GM19438 (cell line): ENCODE measurements around the gene SLC16A7.

ENCODE experiments used
- ATAC-seq: cut with Tn5 transposase; IDR thresholded peaks from one replicate; pipeline ENCODE4 v1.9.1; 2021; ENCODE audit warnings: low read depth; ENCODE audit not compliant: unreplicated experiment

SLC16A7 gene

GRCh38 chr12:59660921-59661597 is 65.2 kb downstream of the SLC16A7 start:
- no peak for ATAC-seq

GRCh38 chr12:59664495-59664894 is 68.7 kb downstream of the SLC16A7 start:
- no peak for ATAC-seq

- ATAC-seq: no peak
Observed at GRCh38 chr12:59665701-59666100, 69.9 kb downstream of the SLC16A7 start.

DNA sequence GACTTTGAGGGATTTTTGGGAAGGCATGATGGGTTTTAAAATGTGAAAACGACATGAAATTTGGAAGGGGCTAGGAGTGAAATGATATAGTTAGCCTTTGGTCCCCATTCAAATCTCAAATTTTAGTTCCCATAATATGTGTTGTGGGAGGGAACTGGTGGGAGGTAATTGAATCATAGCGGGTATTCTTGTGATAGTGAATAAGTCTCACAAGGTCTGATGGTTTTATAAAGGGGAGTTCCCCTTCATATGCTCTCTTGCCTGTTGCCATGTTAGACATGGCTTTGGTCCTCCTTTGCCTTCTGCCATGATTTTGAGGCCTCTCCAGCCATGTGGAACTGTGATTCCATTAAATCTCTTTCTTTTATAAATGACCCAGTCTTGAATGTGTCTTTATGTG is 72.8 kb downstream of the SLC16A7 start:
- no peak for ATAC-seq

GRCh38 chr12:59672273-59672672 is 76.4 kb downstream of the SLC16A7 start:
- ATAC-seq: no peak

- ATAC-seq: no peak
Observed at GRCh38 chr12:59675461-59675860, 79.6 kb downstream of the SLC16A7 start.

GRCh38 chr12:59677857-59678256 is 82.0 kb downstream of the SLC16A7 start:
- no peak for ATAC-seq

DNA sequence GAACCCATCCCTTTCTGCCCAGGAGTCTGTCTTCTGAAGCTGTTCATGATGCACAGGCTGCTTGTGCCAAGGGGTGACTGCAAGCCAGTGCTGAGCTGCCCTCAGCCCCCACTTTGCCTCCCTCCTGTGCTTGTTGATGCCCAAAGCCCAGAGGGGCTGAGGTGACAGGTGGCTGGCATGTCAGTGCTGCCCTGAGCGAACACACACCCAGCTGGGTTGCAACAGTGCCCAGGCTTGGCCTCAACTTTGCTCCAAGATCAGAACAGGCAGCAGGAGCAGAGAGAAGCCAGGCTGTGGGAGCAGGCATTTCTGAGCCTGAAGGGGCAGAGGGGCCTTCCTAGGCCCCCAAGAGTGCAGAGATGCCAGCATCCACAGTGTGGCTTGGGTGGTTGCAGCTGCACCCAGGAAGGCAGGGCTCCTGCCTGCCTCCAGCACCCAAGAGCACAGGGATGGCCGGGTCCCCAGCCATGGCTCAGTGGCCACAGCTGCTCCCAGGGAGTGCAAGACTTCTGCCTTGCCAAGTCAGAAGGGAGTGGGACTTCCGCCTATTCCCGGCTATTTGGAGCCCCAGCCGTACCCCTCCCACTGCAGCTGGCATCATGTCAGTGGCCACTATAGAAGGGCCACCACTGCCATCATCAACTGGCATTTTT is 83.1 kb downstream of the SLC16A7 start:
- no peak for ATAC-seq

DNA sequence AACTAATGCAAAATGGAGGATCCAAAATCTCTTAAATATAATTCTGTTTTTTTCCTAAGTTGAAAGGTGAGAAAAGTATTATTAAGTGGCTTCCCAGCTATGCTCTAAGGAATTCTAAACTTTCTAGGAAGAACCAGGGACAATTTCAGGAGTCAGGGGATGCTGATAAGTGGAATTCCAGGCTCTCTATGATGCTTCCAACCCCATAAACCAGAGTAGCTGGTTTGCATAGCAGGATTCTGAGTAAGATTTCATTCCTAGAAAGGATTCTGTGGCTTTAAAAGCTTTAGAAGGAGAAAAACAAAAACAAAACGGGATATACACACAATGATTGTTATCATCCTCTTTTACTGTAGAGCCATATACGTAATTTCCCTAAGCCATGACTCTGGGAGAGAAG is 93.9 kb downstream of the SLC16A7 start:
- ATAC-seq: no peak

- no peak for ATAC-seq
Observed at GRCh38 chr12:59695379-59695778, 99.5 kb downstream of the SLC16A7 start.

- no peak for ATAC-seq
Observed at GRCh38 chr12:59698600-59698999, 102.8 kb downstream of the SLC16A7 start.

DNA sequence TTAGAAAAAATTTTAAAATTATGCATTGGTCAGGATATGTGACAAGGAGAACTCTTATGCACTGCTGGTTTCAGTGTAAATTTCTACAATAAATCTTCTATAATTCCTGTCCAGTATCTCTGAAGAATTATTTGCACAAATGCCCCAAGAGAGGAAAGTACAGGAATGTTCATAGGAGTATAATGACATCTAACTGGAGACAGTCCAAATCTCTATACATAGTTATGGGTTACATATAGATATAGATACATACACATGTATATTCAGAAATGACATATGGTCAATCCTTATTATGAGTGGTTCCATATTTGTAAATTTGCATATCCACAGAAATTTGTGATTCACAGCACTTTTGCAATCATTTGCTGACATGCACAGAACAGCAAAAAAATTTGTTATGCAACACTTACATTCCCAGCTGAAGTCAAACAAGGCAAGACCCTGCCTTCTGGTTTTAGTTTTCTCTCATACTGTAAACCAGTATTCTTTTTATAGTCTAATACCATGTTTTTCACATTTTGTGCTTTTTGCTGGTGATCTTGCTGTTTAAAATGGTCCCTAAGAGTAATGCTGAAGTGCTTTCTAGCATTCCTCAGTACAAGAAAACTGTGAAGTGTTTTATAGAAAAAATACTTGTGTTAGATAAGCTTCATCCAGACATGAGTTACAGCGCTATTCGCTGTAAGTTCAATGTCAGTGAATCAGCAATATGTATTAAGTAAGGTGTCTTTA is 103.8 kb downstream of the SLC16A7 start:
- no peak for ATAC-seq

GRCh38 chr12:59700153-59700450 is 104.3 kb downstream of the SLC16A7 start:
- no peak for ATAC-seq

DNA sequence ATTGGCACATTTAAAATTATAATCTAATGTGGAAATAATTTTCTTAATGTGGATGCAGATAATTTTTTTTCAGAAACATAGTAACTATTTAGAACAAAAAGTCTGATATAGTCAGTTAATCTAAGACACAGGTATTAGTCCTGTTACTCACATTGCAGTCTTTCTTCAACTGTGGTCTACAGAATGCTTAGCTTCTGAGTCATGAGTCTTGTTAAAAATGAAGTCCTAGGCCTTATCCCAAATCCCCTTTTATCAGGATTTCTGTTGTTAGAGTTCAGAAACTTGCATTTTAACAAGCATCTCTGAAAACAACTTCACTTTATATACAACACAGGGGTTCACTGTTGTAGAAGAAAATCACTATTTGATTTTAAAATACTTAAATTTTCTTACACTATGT is 112.2 kb downstream of the SLC16A7 start:
- ATAC-seq: no peak

DNA sequence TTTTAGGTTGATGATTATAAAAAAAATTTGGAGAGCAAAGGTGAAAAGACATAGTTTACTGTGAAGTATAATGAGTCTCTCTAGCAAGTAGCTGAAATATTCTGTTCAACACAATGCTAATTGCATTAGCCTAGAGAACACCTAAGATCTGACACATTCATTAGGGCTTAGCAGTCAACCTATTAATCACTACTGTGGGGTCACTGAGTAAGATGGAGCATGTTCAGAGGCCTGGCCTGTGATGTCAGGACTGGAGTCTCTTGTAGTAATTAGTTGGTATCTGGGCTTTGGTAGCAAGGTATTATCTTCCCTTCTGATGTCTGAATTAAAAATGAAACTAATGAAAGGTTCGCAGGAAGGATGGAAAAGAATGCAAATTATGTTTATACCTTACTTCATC is 112.7 kb downstream of the SLC16A7 start:
- ATAC-seq: no peak

DNA sequence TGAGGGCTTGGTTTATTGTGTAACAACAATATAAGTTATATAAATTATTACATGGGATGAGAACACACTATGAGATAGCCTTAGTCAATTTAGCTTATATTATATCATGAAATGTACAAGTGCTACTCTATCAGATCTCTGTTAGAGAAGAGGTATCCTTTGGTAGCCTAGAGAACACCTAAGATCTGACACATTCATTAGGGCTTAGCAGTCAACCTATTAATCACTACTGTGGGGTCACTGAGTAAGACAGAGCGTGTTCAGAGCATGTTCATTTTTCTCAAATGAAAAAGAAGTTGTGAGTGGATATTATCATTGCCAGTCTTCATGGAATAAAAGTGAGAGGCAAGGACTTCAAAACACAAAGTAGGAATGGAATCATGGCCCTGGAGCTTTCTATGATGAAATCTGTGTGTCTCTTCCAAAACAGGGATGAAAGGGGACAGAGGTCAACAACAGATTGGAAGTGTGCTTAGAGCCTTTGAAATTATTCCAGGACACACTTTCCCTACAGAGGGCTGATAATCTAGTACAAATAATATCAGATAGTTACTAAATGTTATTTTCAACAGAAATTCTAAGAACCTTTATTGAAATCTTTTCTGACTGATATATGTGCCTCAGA is 114.3 kb downstream of the SLC16A7 start:
- ATAC-seq: no peak

DNA sequence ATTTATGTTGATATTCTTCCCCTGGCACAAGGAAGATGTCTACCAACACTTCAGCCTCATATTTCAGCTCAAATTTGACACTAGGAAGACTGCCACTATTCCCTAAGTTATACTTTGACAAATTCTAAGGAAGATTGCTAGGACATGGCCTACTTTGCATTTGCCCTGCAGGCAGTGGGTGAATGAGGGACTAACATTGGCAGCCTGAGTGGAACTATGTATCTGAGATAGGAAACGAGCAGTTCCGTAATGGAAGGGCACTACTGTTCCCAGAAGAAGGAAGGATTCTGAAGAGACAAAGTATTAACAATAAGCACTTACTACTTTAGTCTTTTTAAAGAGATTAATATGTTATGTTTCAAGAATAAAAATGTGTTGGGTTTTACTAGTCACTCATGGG is 115.1 kb downstream of the SLC16A7 start:
- no peak for ATAC-seq

GRCh38 chr12:59715434-59715833 is 119.6 kb downstream of the SLC16A7 start:
- no peak for ATAC-seq

- ATAC-seq: no peak
Observed at GRCh38 chr12:59716043-59716442, 120.2 kb downstream of the SLC16A7 start.

DNA sequence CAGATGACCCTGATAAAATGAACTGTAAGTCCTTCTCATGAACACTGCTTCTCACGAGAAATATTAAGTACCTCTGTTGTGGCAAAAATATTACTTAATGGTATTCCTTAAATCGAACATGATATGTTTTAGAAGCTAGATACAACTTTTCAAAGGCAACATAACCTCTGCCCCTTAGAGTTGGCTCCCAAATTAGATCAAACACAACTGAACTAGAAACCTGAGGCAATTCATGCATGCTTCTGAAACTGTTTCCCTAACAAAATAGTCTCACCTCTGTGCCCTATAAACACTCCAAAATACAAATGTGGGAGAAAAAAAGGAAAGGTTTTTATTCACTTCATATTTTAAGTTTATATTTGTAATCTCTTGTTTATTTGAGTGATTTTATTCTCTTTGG is 121.6 kb downstream of the SLC16A7 start:
- ATAC-seq: no peak

DNA sequence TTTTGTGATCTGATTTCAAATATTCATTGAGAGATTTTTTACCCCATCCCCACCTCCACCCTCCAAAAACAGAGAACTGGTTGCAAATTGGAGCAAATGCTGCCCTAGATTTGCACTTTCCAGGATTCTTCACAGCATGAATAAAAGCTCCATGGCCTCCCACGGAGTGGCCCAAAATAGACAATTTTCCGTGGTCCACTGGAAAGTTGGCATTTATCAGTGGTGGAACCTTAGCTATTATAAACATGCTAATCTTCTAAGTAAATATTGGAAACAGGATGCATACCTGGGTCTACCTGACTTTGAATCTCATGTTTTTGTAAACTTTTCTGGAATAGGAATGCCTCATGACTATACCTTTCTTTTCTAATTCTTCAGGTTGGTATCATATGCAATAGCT is 123.9 kb downstream of the SLC16A7 start:
- ATAC-seq: no peak

GRCh38 chr12:59723520-59723919 is 127.7 kb downstream of the SLC16A7 start:
- ATAC-seq: no peak
